Sigmoid colon (tissue), 4 donors: ENCODE measurements around the gene ZNF652.

Source experiments
- CTCF ChIP-seq, 4 experiments: fragments of 450-650 bp in 3 of 4; fragments of 200-600 bp in 1 of 4; IDR thresholded peaks; one replicate each; pipeline ENCODE4 v1.5.1; 2016 to 2019; ENCODE audit warnings: antibody characterized with exemption in 4 of 4, mild to moderate bottlenecking in 3 of 4, moderate library complexity in 2 of 4
- POLR2A ChIP-seq, 2 donors: fragments of 450-650 bp; IDR thresholded peaks; one replicate each; pipeline ENCODE4 v1.6.1; 2016; ENCODE audit warnings: antibody characterized with exemption in 2 of 2, mild to moderate bottlenecking in 2 of 2, moderate library complexity in 2 of 2
- POLR2AphosphoS5 ChIP-seq, 4 donors: sonication (generic); formaldehyde crosslinking; IDR thresholded peaks; one replicate each; pipeline ENCODE4 v1.6.1; 2017; ENCODE audit warnings: antibody characterized with exemption in 4 of 4

GRCh38 chr17:49388290-49388640 lies 26.2 kb upstream of the ZNF652 start:
- TF ChIP-seq CTCF (IDR thresholded peaks at IDR 0.05) (no peak), POLR2A (IDR thresholded peaks at IDR 0.05) (no peak), POLR2AphosphoS5 (IDR thresholded peaks at IDR 0.05) (no peak)
